DND-41 (cell line): Measurements from ENCODE around the gene NF1.

Experiments used
- EZH2 ChIP-seq: IDR thresholded peaks from 3 replicates; pipeline ENCODE4 v1.6.1; 2012; ENCODE audit warnings: borderline replicate concordance, low read depth, mild to moderate bottlenecking, moderate library complexity, low read length, inconsistent platforms; ENCODE audit not compliant: severe bottlenecking
- TF ChIP-seq, protein P1 (sequence below): IDR thresholded peaks from 2 replicates; pipeline ENCODE4 v1.5.1; 2012; ENCODE audit warnings: borderline replicate concordance, low read length, moderate library complexity, mild to moderate bottlenecking; ENCODE audit not compliant: poor library complexity, severe bottlenecking; ENCODE audit errors: extremely low read depth

DNA sequence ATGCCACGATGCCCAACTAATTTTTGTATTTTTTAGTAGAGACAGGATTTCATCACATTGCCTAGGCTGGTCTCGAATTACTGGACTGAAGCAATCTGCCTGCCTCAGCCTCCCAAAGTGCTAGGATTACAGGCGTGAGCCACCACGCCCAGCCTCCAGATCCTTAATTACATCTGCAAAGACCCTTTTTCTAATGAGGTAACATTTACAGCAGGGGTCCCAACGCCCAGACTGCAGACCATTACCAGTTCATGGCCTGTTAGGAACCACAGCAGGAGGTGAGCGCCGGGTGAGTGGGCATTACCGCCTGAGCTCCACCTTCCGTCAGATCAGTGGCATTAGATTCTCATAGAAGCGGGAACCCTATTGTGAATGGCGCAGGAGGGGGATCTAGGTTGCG, 292.7 kb downstream of the NF1 start:
- TF ChIP-seq, protein P1, sequence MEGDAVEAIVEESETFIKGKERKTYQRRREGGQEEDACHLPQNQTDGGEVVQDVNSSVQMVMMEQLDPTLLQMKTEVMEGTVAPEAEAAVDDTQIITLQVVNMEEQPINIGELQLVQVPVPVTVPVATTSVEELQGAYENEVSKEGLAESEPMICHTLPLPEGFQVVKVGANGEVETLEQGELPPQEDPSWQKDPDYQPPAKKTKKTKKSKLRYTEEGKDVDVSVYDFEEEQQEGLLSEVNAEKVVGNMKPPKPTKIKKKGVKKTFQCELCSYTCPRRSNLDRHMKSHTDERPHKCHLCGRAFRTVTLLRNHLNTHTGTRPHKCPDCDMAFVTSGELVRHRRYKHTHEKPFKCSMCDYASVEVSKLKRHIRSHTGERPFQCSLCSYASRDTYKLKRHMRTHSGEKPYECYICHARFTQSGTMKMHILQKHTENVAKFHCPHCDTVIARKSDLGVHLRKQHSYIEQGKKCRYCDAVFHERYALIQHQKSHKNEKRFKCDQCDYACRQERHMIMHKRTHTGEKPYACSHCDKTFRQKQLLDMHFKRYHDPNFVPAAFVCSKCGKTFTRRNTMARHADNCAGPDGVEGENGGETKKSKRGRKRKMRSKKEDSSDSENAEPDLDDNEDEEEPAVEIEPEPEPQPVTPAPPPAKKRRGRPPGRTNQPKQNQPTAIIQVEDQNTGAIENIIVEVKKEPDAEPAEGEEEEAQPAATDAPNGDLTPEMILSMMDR: no peak
- TF ChIP-seq EZH2: no peak
